Measurements from ENCODE around the gene USF1. TPM values are rescaled to one million over a fixed set of nuclear protein-coding genes. Genes with fewer than 3 reads are reported as not detected.
"Not testable (repeated sequence)": the region's sequence is repeated elsewhere in the genome, so short reads cannot be mapped to it uniquely, and the experiment has no call there.

USF1 gene
- total RNA-seq, 2 experiments from 2014 or later = 93.5 to 99.1 TPM

- peak overlapping the region; percentile 100 for H3K4me3 ChIP-seq (ENCODE audit: low read length)
- POLR2A ChIA-PET = interaction anchor here (0.6 to 8.2 kb wide), 38 partner anchors 9 to 807 kb away, joined by 3 to 295 read pairs (median 5); partner anchors contain the start of genes B4GALT3, DCAF8, DEDD and F11R
- CTCF ChIA-PET = interaction anchor here (0.7 to 3.3 kb wide), 14 partner anchors 14 to 289 kb away, joined by 3 to 36 read pairs (median 6); partner anchors contain the start of genes F11R, KLHDC9, TSTD1 and USF1
- Mint-ChIP-seq H3K4me3 (peak overlapping the region; percentile 97), H3K27me3 (no peaks in the 10 kb centered on the region), H3K4me1 (ENCODE audit: low read depth) (peaks cover 71% of the 10 kb centered on the region), H3K9me3 (no peaks in the 10 kb centered on the region), H3K36me3 (ENCODE audit: low read depth) (peaks cover 38% of the 10 kb centered on the region), H3K27ac (peak overlapping the region; percentile 90)
- H3K27me3 ChIP-seq (ENCODE audit: control insufficient read depth in 1 of 2, insufficient read depth in 2 of 2, low read length in 2 of 2) = no peaks in the 10 kb centered on the region
- peak overlapping the region; percentile 94 for H3K27ac ChIP-seq (ENCODE audit: low read depth in 1 of 2, low read length in 2 of 2)
- DNase-seq = peak in 5 of 14 experiments; percentile 11 to 51 (median 37)
- no peak for ATAC-seq (ENCODE audit: poor library complexity)
- H3K4me1 ChIP-seq (ENCODE audit: insufficient read depth, low read length) = peaks cover 71% of the 10 kb centered on the region
- TF ChIP-seq CTCF (IDR thresholded peaks at IDR 0.05) = no peak
- intact Hi-C loops (cut with DNase I, micrococcal nuclease) = loop anchor here in 1 of 2 experiments (2.0 to 5.0 kb wide), 3 partner anchors 22 to 88 kb away; partner anchors contain the start of genes KLHDC9 and USP21
- H3K9me3 ChIP-seq (ENCODE audit: control insufficient read depth in 1 of 2, insufficient read depth in 1 of 2, low read length in 2 of 2) = no peaks in the 10 kb centered on the region
- H3K36me3 ChIP-seq (ENCODE audit: insufficient read depth, low read length) = peaks cover 22% of the 10 kb centered on the region
These were observed 23.5 kb upstream of the USF1 start for GRCh38 chr1:161069241-161069640.

- peak overlapping the region; percentile 90 for H3K27ac Mint-ChIP-seq
- H3K4me1 Mint-ChIP-seq (ENCODE audit: low read depth) = peaks cover 78% of the 10 kb centered on the region
- intact Hi-C loops (cut with DNase I, micrococcal nuclease) = loop anchor here (1.0 to 5.0 kb wide), 5 partner anchors 22 to 89 kb away; partner anchors contain the start of genes KLHDC9 (in 2 of the 2) and USP21 (in 1 of the 2)
- ChIA-PET CTCF (interaction anchor here (1.1 to 4.0 kb wide), 6 partner anchors 23 to 71 kb away, joined by 4 to 17 read pairs (median 8); partner anchors contain the start of genes F11R, KLHDC9, TSTD1 and USF1), POLR2A (interaction anchor here (0.6 to 8.2 kb wide), 29 partner anchors 8 to 783 kb away, joined by 3 to 295 read pairs (median 6); partner anchors contain the start of genes DEDD, F11R, KLHDC9 and NDUFS2)
- Histone ChIP-seq H3K36me3 (ENCODE audit: insufficient read depth, low read length) (peaks cover 28% of the 10 kb centered on the region), H3K4me3 (ENCODE audit: low read length) (peak overlapping the region; percentile 100), H3K4me1 (ENCODE audit: insufficient read depth, low read length) (peaks cover 77% of the 10 kb centered on the region), H3K27me3 (ENCODE audit: control insufficient read depth in 1 of 2, insufficient read depth in 2 of 2, low read length in 2 of 2) (no peaks in the 10 kb centered on the region), H3K27ac (ENCODE audit: low read depth in 1 of 2, low read length in 2 of 2) (peak overlapping the region; percentile 94), H3K9me3 (ENCODE audit: control insufficient read depth in 1 of 2, insufficient read depth in 1 of 2, low read length in 2 of 2) (no peaks in the 10 kb centered on the region)
- H3K4me3 Mint-ChIP-seq = peak overlapping the region; percentile 97
- ATAC-seq (ENCODE audit: poor library complexity) (peak; percentile 75), DNase-seq (peak; percentile 46 to 95 (median 78))
- peaks cover 44% of the 10 kb centered on the region for H3K36me3 Mint-ChIP-seq (ENCODE audit: low read depth)
- H3K27me3 Mint-ChIP-seq = no peaks in the 10 kb centered on the region
- no peak for TF ChIP-seq CTCF (IDR thresholded peaks at IDR 0.05)
- no peaks in the 10 kb centered on the region for H3K9me3 Mint-ChIP-seq
These were observed 22.8 kb upstream of the USF1 start for GRCh38 chr1:161068306-161069234.

- DNase-seq (peak in 3 of 14 experiments; percentile 35 to 38 (median 37)), ATAC-seq (ENCODE audit: poor library complexity) (no peak)
- Mint-ChIP-seq H3K4me3 (peak overlapping the region; percentile 97), H3K4me1 (ENCODE audit: low read depth) (peaks cover 80% of the 10 kb centered on the region), H3K27ac (peak overlapping the region; percentile 90), H3K27me3 (no peaks in the 10 kb centered on the region), H3K36me3 (ENCODE audit: low read depth) (peaks cover 63% of the 10 kb centered on the region), H3K9me3 (no peaks in the 10 kb centered on the region)
- no peak for TF ChIP-seq CTCF (IDR thresholded peaks at IDR 0.05)
- Histone ChIP-seq H3K27me3 (ENCODE audit: control insufficient read depth in 1 of 2, insufficient read depth in 2 of 2, low read length in 2 of 2) (no peaks in the 10 kb centered on the region), H3K9me3 (ENCODE audit: control insufficient read depth in 1 of 2, insufficient read depth in 1 of 2, low read length in 2 of 2) (no peaks in the 10 kb centered on the region), H3K36me3 (ENCODE audit: insufficient read depth, low read length) (peaks cover 38% of the 10 kb centered on the region), H3K4me1 (ENCODE audit: insufficient read depth, low read length) (peaks cover 88% of the 10 kb centered on the region), H3K4me3 (ENCODE audit: low read length) (peak overlapping the region; percentile 100), H3K27ac (ENCODE audit: low read depth in 1 of 2, low read length in 2 of 2) (peak overlapping the region; percentile 94)
- ChIA-PET CTCF (interaction anchor here (0.7 to 4.0 kb wide), 3 partner anchors 21 to 31 kb away, joined by 3 to 17 read pairs (median 7); partner anchors contain the start of gene USF1), POLR2A (interaction anchor here (0.6 to 8.2 kb wide), 3 partner anchors 18 to 46 kb away, joined by 3 to 295 read pairs (median 31); partner anchors contain the start of genes F11R and USF1)
- intact Hi-C loops (cut with DNase I, micrococcal nuclease) = loop anchor here in 1 of 2 experiments (5.0 kb wide), 1 partner anchor 91 kb away; the partner anchor contains the start of gene USP21
These were observed 20.9 kb upstream of the USF1 start for GRCh38 chr1:161066694-161067093.

DNA sequence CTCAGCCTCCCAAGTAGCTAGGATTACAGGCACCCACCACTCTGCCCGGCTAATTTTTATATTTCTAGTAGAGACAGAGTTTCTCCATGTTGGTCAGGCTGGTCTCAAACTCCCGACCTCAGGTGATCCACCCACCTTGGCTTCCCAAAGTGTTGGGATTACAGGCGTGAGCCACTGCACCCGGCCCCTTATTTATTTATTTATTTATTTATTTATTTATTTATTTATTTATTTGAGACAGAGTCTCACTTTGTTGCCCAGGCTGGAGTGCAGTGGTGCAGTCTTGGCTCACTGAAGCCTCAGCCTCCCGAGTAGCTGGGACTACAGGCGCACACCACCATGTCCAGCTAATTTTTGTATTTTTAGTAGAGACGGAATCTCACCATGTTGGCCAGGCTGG lies 19.9 kb upstream of the USF1 start:
- not testable (repeated sequence) for H3K9me3 ChIP-seq (ENCODE audit: control insufficient read depth in 1 of 2, insufficient read depth in 1 of 2, low read length in 2 of 2); H3K27me3 ChIP-seq (ENCODE audit: control insufficient read depth in 1 of 2, insufficient read depth in 2 of 2, low read length in 2 of 2); H3K4me3 ChIP-seq (ENCODE audit: low read length); H3K27me3 Mint-ChIP-seq; ATAC-seq (ENCODE audit: poor library complexity); H3K27ac ChIP-seq (ENCODE audit: low read depth in 1 of 2, low read length in 2 of 2); H3K9me3 Mint-ChIP-seq; DNase-seq
- peak overlapping the region; percentile 14 for H3K4me3 Mint-ChIP-seq
- H3K36me3 Mint-ChIP-seq (ENCODE audit: low read depth) = peaks cover 70% of the 10 kb centered on the region
- CTCF ChIA-PET = interaction anchor here (0.7 to 4.0 kb wide), 4 partner anchors 20 to 100 kb away, joined by 4 to 17 read pairs (median 6); partner anchors contain the start of genes PPOX and USF1
- Histone ChIP-seq H3K36me3 (ENCODE audit: insufficient read depth, low read length) (peaks cover 47% of the 10 kb centered on the region), H3K4me1 (ENCODE audit: insufficient read depth, low read length) (peaks cover 88% of the 10 kb centered on the region)
- H3K27ac Mint-ChIP-seq = peak overlapping the region; percentile 90
- peaks cover 74% of the 10 kb centered on the region for H3K4me1 Mint-ChIP-seq (ENCODE audit: low read depth)
- intact Hi-C loops (cut with DNase I, micrococcal nuclease) = loop anchor here in 1 of 2 experiments (5.0 kb wide), 1 partner anchor 92 kb away; the partner anchor contains the start of gene USP21
- POLR2A ChIA-PET = interaction anchor here (1.5 to 8.2 kb wide), 2 partner anchors 17 to 44 kb away, joined by 3 to 295 read pairs; partner anchors contain the start of genes F11R and USF1
